ENCODE measurements around the gene TBCCD1. TPM values are rescaled to one million over a fixed set of nuclear protein-coding genes. Genes with fewer than 3 reads are reported as not detected.

TBCCD1 gene
- total and polyA plus RNA-seq, 2 donors (not counting 1 experiment from before 2014, with no cell fraction given), result 13.7 to 16.8 TPM

GRCh38 chr3:186523022-186523421 lies 44.1 kb downstream of the TBCCD1 start:
- Histone ChIP-seq H4K20me1 (ENCODE audit: control insufficient read depth, extremely low read depth, insufficient read depth, low read length) (no peaks in the 10 kb centered on the region), H3K4me2 (ENCODE audit: extremely low read depth, insufficient read depth, low read length) (no peak overlapping the region), H3K27ac (ENCODE audit: insufficient read depth, low read length) (no peak overlapping the region), H3K27me3 (ENCODE audit: control insufficient read depth, insufficient read depth, low read length) (no peaks in the 10 kb centered on the region), H3K9ac (ENCODE audit: insufficient read depth, low read length) (no peak overlapping the region), H3K79me2 (ENCODE audit: control insufficient read depth, insufficient read depth, low read length) (no peaks in the 10 kb centered on the region), H3K4me3 (replicated peaks in 1 of 4; ENCODE audit: control extremely low read depth in 1 of 4, insufficient read depth in 1 of 4, low read depth in 3 of 4, low read length in 4 of 4) (no peak overlapping the region), H2AFZ (ENCODE audit: low read length) (no peak overlapping the region), H3K9me3 (ENCODE audit: control insufficient read depth, insufficient read depth, low read depth, low read length) (no peaks in the 10 kb centered on the region), H3K36me3 (ENCODE audit: control insufficient read depth, insufficient read depth, low read length) (no peaks in the 10 kb centered on the region), H3K4me1 (ENCODE audit: control insufficient read depth, extremely low read depth, insufficient read depth, low read length) (no peaks in the 10 kb centered on the region)
- TF ChIP-seq EZH2 (IDR thresholded peaks at IDR 0.05; ENCODE audit: low read length, missing control alignments), result no peak
- no peak for TF ChIP-seq CTCF (conservative IDR thresholded peaks at IDR 0.05 in 1 of 2, IDR thresholded peaks at IDR 0.05 in 1 of 2; ENCODE audit: low read depth in 1 of 2, low read length in 2 of 2)
- DNase-seq (ENCODE audit: low read depth in 2 of 2), result no peak

DNA sequence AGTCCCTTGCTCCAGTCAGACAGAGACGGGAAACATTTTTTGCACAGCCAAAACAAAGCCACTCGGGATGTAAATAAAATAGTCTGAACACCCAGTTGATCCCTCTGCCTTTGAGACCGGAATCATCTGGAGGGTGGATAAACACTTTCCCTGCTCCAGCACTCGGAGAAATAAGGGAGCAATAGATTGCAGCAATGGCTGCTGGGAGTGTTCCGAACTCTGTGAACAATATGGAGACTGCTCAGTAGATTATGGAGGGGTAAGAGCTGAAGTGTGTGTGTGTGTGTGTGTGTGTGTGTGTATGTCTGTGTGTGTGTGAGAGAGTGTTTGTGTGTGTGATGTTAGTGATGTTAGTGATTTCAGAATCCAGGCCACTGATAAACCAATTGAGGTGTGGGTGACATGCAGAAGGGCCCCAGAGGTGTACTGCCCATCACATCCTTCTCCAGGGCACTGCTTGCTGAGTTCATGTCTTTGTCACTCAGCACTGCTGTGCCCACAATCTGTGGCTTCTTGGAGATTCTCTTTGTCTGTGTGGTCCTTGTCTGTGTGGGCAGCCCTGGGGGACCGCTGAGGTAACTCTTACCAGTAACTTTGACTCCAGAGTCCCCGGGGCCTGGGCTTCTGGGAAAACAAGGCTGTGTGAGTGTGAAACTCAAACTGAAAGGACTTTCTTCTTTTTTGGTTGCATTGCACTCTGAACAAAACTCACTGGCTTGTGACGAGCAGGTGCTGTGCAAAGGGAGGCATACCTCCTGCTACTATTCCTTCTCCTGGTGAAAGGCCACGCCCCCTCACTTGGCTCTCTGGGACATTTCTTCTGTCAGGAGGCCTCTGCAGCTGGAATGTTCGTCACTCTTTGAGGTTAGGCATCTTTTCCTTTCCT lies 45.9 kb downstream of the TBCCD1 start:
- Histone ChIP-seq H3K79me2 (ENCODE audit: control insufficient read depth, insufficient read depth, low read length) (no peaks in the 10 kb centered on the region), H3K4me2 (ENCODE audit: extremely low read depth, insufficient read depth, low read length) (no peak overlapping the region), H3K36me3 (ENCODE audit: control insufficient read depth, insufficient read depth, low read length) (no peaks in the 10 kb centered on the region), H3K27me3 (ENCODE audit: control insufficient read depth, insufficient read depth, low read length) (no peaks in the 10 kb centered on the region), H2AFZ (ENCODE audit: low read length) (no peak overlapping the region), H3K27ac (ENCODE audit: insufficient read depth, low read length) (no peak overlapping the region), H3K4me1 (ENCODE audit: control insufficient read depth, extremely low read depth, insufficient read depth, low read length) (no peaks in the 10 kb centered on the region), H3K4me3 (replicated peaks in 1 of 4; ENCODE audit: control extremely low read depth in 1 of 4, insufficient read depth in 1 of 4, low read depth in 3 of 4, low read length in 4 of 4) (no peak overlapping the region), H3K9me3 (ENCODE audit: control insufficient read depth, insufficient read depth, low read depth, low read length) (no peaks in the 10 kb centered on the region), H3K9ac (ENCODE audit: insufficient read depth, low read length) (no peak overlapping the region), H4K20me1 (ENCODE audit: control insufficient read depth, extremely low read depth, insufficient read depth, low read length) (no peaks in the 10 kb centered on the region)
- no peak for TF ChIP-seq EZH2 (IDR thresholded peaks at IDR 0.05; ENCODE audit: low read length, missing control alignments)
- no peak for TF ChIP-seq CTCF (conservative IDR thresholded peaks at IDR 0.05 in 1 of 2, IDR thresholded peaks at IDR 0.05 in 1 of 2; ENCODE audit: low read depth in 1 of 2, low read length in 2 of 2)
- no peak for DNase-seq (ENCODE audit: low read depth in 2 of 2)

GRCh38 chr3:186520431-186520830 lies 46.7 kb downstream of the TBCCD1 start:
- Histone ChIP-seq H3K4me1 (ENCODE audit: control insufficient read depth, extremely low read depth, insufficient read depth, low read length) (no peaks in the 10 kb centered on the region), H4K20me1 (ENCODE audit: control insufficient read depth, extremely low read depth, insufficient read depth, low read length) (no peaks in the 10 kb centered on the region), H3K4me3 (replicated peaks in 1 of 4; ENCODE audit: control extremely low read depth in 1 of 4, insufficient read depth in 1 of 4, low read depth in 3 of 4, low read length in 4 of 4) (no peak overlapping the region), H3K9ac (ENCODE audit: insufficient read depth, low read length) (no peak overlapping the region), H3K36me3 (ENCODE audit: control insufficient read depth, insufficient read depth, low read length) (no peaks in the 10 kb centered on the region), H2AFZ (ENCODE audit: low read length) (no peak overlapping the region), H3K4me2 (ENCODE audit: extremely low read depth, insufficient read depth, low read length) (no peak overlapping the region), H3K79me2 (ENCODE audit: control insufficient read depth, insufficient read depth, low read length) (no peaks in the 10 kb centered on the region), H3K27me3 (ENCODE audit: control insufficient read depth, insufficient read depth, low read length) (no peaks in the 10 kb centered on the region), H3K9me3 (ENCODE audit: control insufficient read depth, insufficient read depth, low read depth, low read length) (no peaks in the 10 kb centered on the region), H3K27ac (ENCODE audit: insufficient read depth, low read length) (no peak overlapping the region)
- no peak for DNase-seq (ENCODE audit: low read depth in 2 of 2)
- no peak for TF ChIP-seq EZH2 (IDR thresholded peaks at IDR 0.05; ENCODE audit: low read length, missing control alignments)
- TF ChIP-seq CTCF (conservative IDR thresholded peaks at IDR 0.05 in 1 of 2, IDR thresholded peaks at IDR 0.05 in 1 of 2; ENCODE audit: low read depth in 1 of 2, low read length in 2 of 2), result no peak
